Activated naive CD8-positive, alpha-beta T cell (primary cell): ENCODE data around the gene SUGP2.

Source experiments
- H3K27ac Mint-ChIP-seq: one replicate; pipeline ENCODE4 v1.8.0; 2021; ENCODE audit warnings: mixed read lengths
- H3K27me3 Mint-ChIP-seq: one replicate; pipeline ENCODE4 v1.8.0; 2021; ENCODE audit warnings: mixed read lengths
- H3K36me3 Mint-ChIP-seq: one replicate; pipeline ENCODE4 v1.8.0; 2021; ENCODE audit warnings: mixed read lengths
- H3K4me1 Mint-ChIP-seq: one replicate; pipeline ENCODE4 v1.8.0; 2021; ENCODE audit warnings: low read depth, mixed read lengths
- H3K4me3 Mint-ChIP-seq: one replicate; pipeline ENCODE4 v1.8.0; 2021; ENCODE audit warnings: mild to moderate bottlenecking, mixed read lengths
- H3K9me3 Mint-ChIP-seq: one replicate; pipeline ENCODE4 v1.8.0; 2021; ENCODE audit warnings: low read depth, mixed read lengths

The SUGP2 gene

GRCh38 chr19:18948075-18948975 lies 85.0 kb downstream of the SUGP2 start:
- no peaks in the 10 kb centered on the region for H3K27me3 Mint-ChIP-seq

GRCh38 chr19:18946918-18947317 lies 86.4 kb downstream of the SUGP2 start:
- Mint-ChIP-seq H3K27me3 (peaks cover 3% of the 10 kb centered on the region), H3K4me1 (no peaks in the 10 kb centered on the region), H3K36me3 (no peaks in the 10 kb centered on the region), H3K9me3 (no peaks in the 10 kb centered on the region), H3K27ac (no peak overlapping the region), H3K4me3 (no peak overlapping the region)

More at GRCh38 chr19:18948075-18948975, 85.0 kb downstream of the SUGP2 start:
- no peak overlapping the region for H3K27ac Mint-ChIP-seq
- no peaks in the 10 kb centered on the region for H3K9me3 Mint-ChIP-seq
- H3K4me1 Mint-ChIP-seq: no peaks in the 10 kb centered on the region
- H3K4me3 Mint-ChIP-seq: no peak overlapping the region
- H3K36me3 Mint-ChIP-seq: no peaks in the 10 kb centered on the region

- peaks cover 4% of the 10 kb centered on the region for H3K27me3 Mint-ChIP-seq
- no peaks in the 10 kb centered on the region for H3K9me3 Mint-ChIP-seq
- H3K36me3 Mint-ChIP-seq: no peaks in the 10 kb centered on the region
- no peak overlapping the region for H3K27ac Mint-ChIP-seq
- H3K4me3 Mint-ChIP-seq: no peak overlapping the region
- H3K4me1 Mint-ChIP-seq: peaks cover 3% of the 10 kb centered on the region
Measured at GRCh38 chr19:18946335-18946734, 87.0 kb downstream of the SUGP2 start.

GRCh38 chr19:18945297-18945696 lies 88.0 kb downstream of the SUGP2 start:
- Mint-ChIP-seq H3K9me3 (no peaks in the 10 kb centered on the region), H3K4me1 (peaks cover 6% of the 10 kb centered on the region), H3K27me3 (peaks cover 4% of the 10 kb centered on the region), H3K36me3 (no peaks in the 10 kb centered on the region), H3K4me3 (no peak overlapping the region), H3K27ac (no peak overlapping the region)

GRCh38 chr19:18943465-18943864 lies 89.9 kb downstream of the SUGP2 start:
- no peak overlapping the region for H3K27ac Mint-ChIP-seq
- H3K4me1 Mint-ChIP-seq: peaks cover 7% of the 10 kb centered on the region
- H3K27me3 Mint-ChIP-seq: peaks cover 7% of the 10 kb centered on the region
- H3K36me3 Mint-ChIP-seq: no peaks in the 10 kb centered on the region
- no peak overlapping the region for H3K4me3 Mint-ChIP-seq
- no peaks in the 10 kb centered on the region for H3K9me3 Mint-ChIP-seq

- peaks cover 7% of the 10 kb centered on the region for H3K4me1 Mint-ChIP-seq
- H3K27me3 Mint-ChIP-seq: peaks cover 8% of the 10 kb centered on the region
- no peak overlapping the region for H3K27ac Mint-ChIP-seq
- H3K4me3 Mint-ChIP-seq: peak overlapping the region; percentile 11
- H3K36me3 Mint-ChIP-seq: no peaks in the 10 kb centered on the region
- no peaks in the 10 kb centered on the region for H3K9me3 Mint-ChIP-seq
Measured at GRCh38 chr19:18942692-18943091, 90.6 kb downstream of the SUGP2 start.

- Mint-ChIP-seq H3K27me3 (peaks cover 10% of the 10 kb centered on the region), H3K27ac (peak overlapping the region; percentile 34), H3K4me1 (peaks cover 7% of the 10 kb centered on the region), H3K9me3 (no peaks in the 10 kb centered on the region), H3K4me3 (peak overlapping the region; percentile 51), H3K36me3 (no peaks in the 10 kb centered on the region)
Measured at GRCh38 chr19:18941628-18942354, 91.5 kb downstream of the SUGP2 start.
